ENCODE measurements around the gene NELFA. TPM values are rescaled to one million over a fixed set of nuclear protein-coding genes. Genes with fewer than 3 reads are reported as not detected.
A peak's percentile ranks its signal among the peaks of the same experiment; 100 is the strongest.

The NELFA gene
- total and polyA plus RNA-seq, 2 donors (not counting 1 experiment from before 2014, with no cell fraction given) = 7.4 to 15.2 TPM

GRCh38 chr4:1961038-1961437, 47.7 kb downstream of the NELFA start:
- no peak overlapping the region for H3K4me3 ChIP-seq (replicated peaks in 1 of 4; ENCODE audit: control extremely low read depth in 1 of 4, insufficient read depth in 1 of 4, low read depth in 3 of 4, low read length in 4 of 4)
- no peaks in the 10 kb centered on the region for H3K27me3 ChIP-seq (ENCODE audit: control insufficient read depth, insufficient read depth, low read length)
- TF ChIP-seq EZH2 (IDR thresholded peaks at IDR 0.05; ENCODE audit: low read length, missing control alignments) (no peak), CTCF (conservative IDR thresholded peaks at IDR 0.05 in 1 of 2, IDR thresholded peaks at IDR 0.05 in 1 of 2; ENCODE audit: low read depth in 1 of 2, low read length in 2 of 2) (no peak)
- H3K9ac ChIP-seq (ENCODE audit: insufficient read depth, low read length) = no peak overlapping the region
- H3K9me3 ChIP-seq (ENCODE audit: control insufficient read depth, insufficient read depth, low read depth, low read length) = no peaks in the 10 kb centered on the region
- no peaks in the 10 kb centered on the region for H4K20me1 ChIP-seq (ENCODE audit: control insufficient read depth, extremely low read depth, insufficient read depth, low read length)
- no peak overlapping the region for H2AFZ ChIP-seq (ENCODE audit: low read length)
- peaks cover 5% of the 10 kb centered on the region for H3K79me2 ChIP-seq (ENCODE audit: control insufficient read depth, insufficient read depth, low read length)
- H3K4me1 ChIP-seq (ENCODE audit: control insufficient read depth, extremely low read depth, insufficient read depth, low read length) = no peaks in the 10 kb centered on the region
- peaks cover 32% of the 10 kb centered on the region for H3K36me3 ChIP-seq (ENCODE audit: control insufficient read depth, insufficient read depth, low read length)
- no peak overlapping the region for H3K27ac ChIP-seq (ENCODE audit: insufficient read depth, low read length)
- H3K4me2 ChIP-seq (ENCODE audit: extremely low read depth, insufficient read depth, low read length) = no peak overlapping the region
- DNase-seq (ENCODE audit: low read depth in 2 of 2) = no peak

GRCh38 chr4:1960170-1960825, 48.5 kb downstream of the NELFA start:
- no peaks in the 10 kb centered on the region for H3K4me1 ChIP-seq (ENCODE audit: control insufficient read depth, extremely low read depth, insufficient read depth, low read length)
- H2AFZ ChIP-seq (ENCODE audit: low read length) = no peak overlapping the region
- TF ChIP-seq EZH2 (IDR thresholded peaks at IDR 0.05; ENCODE audit: low read length, missing control alignments) (no peak), CTCF (conservative IDR thresholded peaks at IDR 0.05 in 1 of 2, IDR thresholded peaks at IDR 0.05 in 1 of 2; ENCODE audit: low read depth in 1 of 2, low read length in 2 of 2) (no peak)
- no peaks in the 10 kb centered on the region for H4K20me1 ChIP-seq (ENCODE audit: control insufficient read depth, extremely low read depth, insufficient read depth, low read length)
- no peak overlapping the region for H3K4me2 ChIP-seq (ENCODE audit: extremely low read depth, insufficient read depth, low read length)
- no peak overlapping the region for H3K4me3 ChIP-seq (replicated peaks in 1 of 4; ENCODE audit: control extremely low read depth in 1 of 4, insufficient read depth in 1 of 4, low read depth in 3 of 4, low read length in 4 of 4)
- H3K9me3 ChIP-seq (ENCODE audit: control insufficient read depth, insufficient read depth, low read depth, low read length) = no peaks in the 10 kb centered on the region
- no peak overlapping the region for H3K27ac ChIP-seq (ENCODE audit: insufficient read depth, low read length)
- no peak overlapping the region for H3K9ac ChIP-seq (ENCODE audit: insufficient read depth, low read length)
- peaks cover 5% of the 10 kb centered on the region for H3K79me2 ChIP-seq (ENCODE audit: control insufficient read depth, insufficient read depth, low read length)
- DNase-seq (ENCODE audit: low read depth in 2 of 2) = peak in 1 of 2 donors; percentile 52
- no peaks in the 10 kb centered on the region for H3K27me3 ChIP-seq (ENCODE audit: control insufficient read depth, insufficient read depth, low read length)
- peaks cover 35% of the 10 kb centered on the region for H3K36me3 ChIP-seq (ENCODE audit: control insufficient read depth, insufficient read depth, low read length)

GRCh38 chr4:1959104-1959384, 49.7 kb downstream of the NELFA start:
- Histone ChIP-seq H3K4me2 (ENCODE audit: extremely low read depth, insufficient read depth, low read length) (no peak overlapping the region), H3K9ac (ENCODE audit: insufficient read depth, low read length) (no peak overlapping the region), H3K27me3 (ENCODE audit: control insufficient read depth, insufficient read depth, low read length) (no peaks in the 10 kb centered on the region), H3K4me3 (replicated peaks in 1 of 4; ENCODE audit: control extremely low read depth in 1 of 4, insufficient read depth in 1 of 4, low read depth in 3 of 4, low read length in 4 of 4) (no peak overlapping the region), H3K79me2 (ENCODE audit: control insufficient read depth, insufficient read depth, low read length) (peaks cover 5% of the 10 kb centered on the region), H4K20me1 (ENCODE audit: control insufficient read depth, extremely low read depth, insufficient read depth, low read length) (no peaks in the 10 kb centered on the region), H3K4me1 (ENCODE audit: control insufficient read depth, extremely low read depth, insufficient read depth, low read length) (no peaks in the 10 kb centered on the region), H3K36me3 (ENCODE audit: control insufficient read depth, insufficient read depth, low read length) (peaks cover 40% of the 10 kb centered on the region), H3K27ac (ENCODE audit: insufficient read depth, low read length) (no peak overlapping the region), H3K9me3 (ENCODE audit: control insufficient read depth, insufficient read depth, low read depth, low read length) (no peaks in the 10 kb centered on the region), H2AFZ (ENCODE audit: low read length) (no peak overlapping the region)
- no peak for DNase-seq (ENCODE audit: low read depth in 2 of 2)
- no peak for TF ChIP-seq EZH2 (IDR thresholded peaks at IDR 0.05; ENCODE audit: low read length, missing control alignments)
- TF ChIP-seq CTCF (conservative IDR thresholded peaks at IDR 0.05 in 1 of 2, IDR thresholded peaks at IDR 0.05 in 1 of 2; ENCODE audit: low read depth in 1 of 2, low read length in 2 of 2) = no peak

Measured in fibroblast of lung (primary cell).